ENCODE data around the gene PRR23E.

PRR23E gene

GRCh38 chr3:127221037-127221436, 28.1 kb downstream of the PRR23E start:
- TF ChIP-seq CTCF (IDR thresholded peaks at IDR 0.05), result no peak
- no peak for TF ChIP-seq ZFX (IDR thresholded peaks at IDR 0.05; ENCODE audit: borderline replicate concordance)
- no peak overlapping the region for H3K27ac ChIP-seq

DNA sequence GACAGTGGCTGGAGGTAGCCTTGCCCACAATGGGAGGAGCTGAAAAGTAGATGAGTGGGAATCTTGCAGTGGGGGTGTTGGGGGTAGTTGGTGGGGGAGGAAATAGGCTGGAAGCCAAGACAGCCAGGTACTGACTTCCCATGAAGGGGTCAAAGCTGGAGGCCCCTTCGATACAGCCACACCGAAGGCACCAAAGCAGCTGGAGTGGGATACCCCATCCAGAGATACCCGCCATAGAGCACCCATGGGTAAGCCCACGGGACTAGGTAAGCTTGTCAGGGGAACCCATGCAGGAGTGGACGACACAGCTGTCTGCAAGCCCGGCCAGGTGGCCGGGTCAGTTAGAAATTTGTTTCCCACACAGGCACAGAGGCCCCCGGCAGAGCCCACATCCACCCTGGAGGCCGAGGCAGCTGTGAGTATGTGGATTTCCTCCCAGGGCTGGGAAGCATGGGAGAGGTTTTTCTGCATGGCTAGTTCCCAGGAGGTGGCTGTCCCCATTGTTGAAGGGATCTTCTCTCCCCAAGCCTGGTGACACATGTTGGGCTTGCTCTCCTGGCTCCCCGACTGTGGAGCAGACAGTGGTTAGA, 28.6 kb downstream of the PRR23E start:
- TF ChIP-seq CTCF (IDR thresholded peaks at IDR 0.05), result no peak
- TF ChIP-seq ZFX (IDR thresholded peaks at IDR 0.05; ENCODE audit: borderline replicate concordance), result no peak
- no peak overlapping the region for H3K27ac ChIP-seq

DNA sequence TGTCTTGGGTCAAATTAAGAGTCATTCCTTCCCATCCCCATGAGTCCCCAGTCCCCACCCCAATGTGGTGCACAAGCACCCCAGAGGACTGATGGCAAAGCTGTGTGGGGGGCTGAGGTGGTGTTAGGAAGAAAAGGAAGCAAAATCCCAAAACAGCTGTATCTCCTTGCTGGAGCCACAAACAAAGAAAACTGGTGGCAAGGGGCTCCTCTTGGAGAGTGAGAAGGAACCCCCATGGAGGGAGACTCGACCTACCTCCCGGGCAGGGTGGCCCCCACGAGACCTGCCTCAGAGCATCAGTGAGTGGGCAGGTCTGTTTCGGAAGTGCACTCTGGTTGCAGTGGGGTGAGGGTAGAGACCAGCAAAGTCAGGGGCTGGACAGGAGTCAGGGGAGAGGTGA, 29.2 kb downstream of the PRR23E start:
- H3K27ac ChIP-seq, result no peak overlapping the region
- no peak for TF ChIP-seq CTCF (IDR thresholded peaks at IDR 0.05)
- TF ChIP-seq ZFX (IDR thresholded peaks at IDR 0.05; ENCODE audit: borderline replicate concordance), result no peak

DNA sequence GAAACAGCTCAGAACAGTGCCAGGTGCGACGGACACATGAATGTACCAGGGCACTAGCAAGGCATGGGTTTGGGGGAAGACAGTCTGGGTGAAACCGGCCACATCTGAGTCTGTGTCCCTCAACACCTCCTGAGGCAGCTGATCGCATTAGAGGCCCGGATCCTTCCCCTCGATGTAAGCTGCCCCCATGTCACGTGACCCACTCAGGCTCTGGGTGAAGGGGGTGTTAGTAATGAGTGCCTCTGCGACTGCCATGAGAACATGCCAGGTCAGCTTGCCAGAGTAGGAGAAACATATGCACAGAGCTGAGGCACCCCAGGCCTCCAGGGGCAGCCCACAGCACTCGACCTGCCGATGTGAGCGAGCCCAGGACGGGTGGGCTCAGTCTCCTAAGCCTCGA, 29.7 kb downstream of the PRR23E start:
- H3K27ac ChIP-seq, result no peak overlapping the region
- no peak for TF ChIP-seq ZFX (IDR thresholded peaks at IDR 0.05; ENCODE audit: borderline replicate concordance)
- TF ChIP-seq CTCF (IDR thresholded peaks at IDR 0.05), result no peak

DNA sequence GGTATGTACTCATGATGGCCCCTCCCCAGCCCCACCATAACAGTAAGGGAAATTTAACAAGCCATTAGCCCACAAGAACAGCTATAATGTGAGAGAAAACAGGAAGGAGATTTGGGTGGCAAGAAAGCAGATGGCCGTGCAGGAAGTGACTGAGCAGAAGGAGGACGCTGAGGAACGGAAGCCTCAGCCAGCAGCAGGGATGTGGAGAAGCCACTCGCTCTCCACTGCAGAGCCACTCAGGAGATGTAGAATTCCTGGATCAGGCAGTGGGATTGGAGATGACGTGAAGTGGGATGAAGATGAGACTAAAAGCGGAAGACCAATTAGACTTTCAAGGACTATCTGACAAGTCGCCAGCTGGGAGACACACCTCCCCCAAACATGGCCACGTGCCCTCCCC, 31.2 kb downstream of the PRR23E start:
- TF ChIP-seq ZFX (IDR thresholded peaks at IDR 0.05; ENCODE audit: borderline replicate concordance) (no peak), CTCF (IDR thresholded peaks at IDR 0.05) (no peak)
- H3K27ac ChIP-seq, result no peak overlapping the region

- no peak overlapping the region for H3K27ac ChIP-seq
- TF ChIP-seq ZFX (IDR thresholded peaks at IDR 0.05; ENCODE audit: borderline replicate concordance) (no peak), CTCF (IDR thresholded peaks at IDR 0.05) (no peak)
These were observed 33.5 kb downstream of the PRR23E start for GRCh38 chr3:127226457-127226856.

DNA sequence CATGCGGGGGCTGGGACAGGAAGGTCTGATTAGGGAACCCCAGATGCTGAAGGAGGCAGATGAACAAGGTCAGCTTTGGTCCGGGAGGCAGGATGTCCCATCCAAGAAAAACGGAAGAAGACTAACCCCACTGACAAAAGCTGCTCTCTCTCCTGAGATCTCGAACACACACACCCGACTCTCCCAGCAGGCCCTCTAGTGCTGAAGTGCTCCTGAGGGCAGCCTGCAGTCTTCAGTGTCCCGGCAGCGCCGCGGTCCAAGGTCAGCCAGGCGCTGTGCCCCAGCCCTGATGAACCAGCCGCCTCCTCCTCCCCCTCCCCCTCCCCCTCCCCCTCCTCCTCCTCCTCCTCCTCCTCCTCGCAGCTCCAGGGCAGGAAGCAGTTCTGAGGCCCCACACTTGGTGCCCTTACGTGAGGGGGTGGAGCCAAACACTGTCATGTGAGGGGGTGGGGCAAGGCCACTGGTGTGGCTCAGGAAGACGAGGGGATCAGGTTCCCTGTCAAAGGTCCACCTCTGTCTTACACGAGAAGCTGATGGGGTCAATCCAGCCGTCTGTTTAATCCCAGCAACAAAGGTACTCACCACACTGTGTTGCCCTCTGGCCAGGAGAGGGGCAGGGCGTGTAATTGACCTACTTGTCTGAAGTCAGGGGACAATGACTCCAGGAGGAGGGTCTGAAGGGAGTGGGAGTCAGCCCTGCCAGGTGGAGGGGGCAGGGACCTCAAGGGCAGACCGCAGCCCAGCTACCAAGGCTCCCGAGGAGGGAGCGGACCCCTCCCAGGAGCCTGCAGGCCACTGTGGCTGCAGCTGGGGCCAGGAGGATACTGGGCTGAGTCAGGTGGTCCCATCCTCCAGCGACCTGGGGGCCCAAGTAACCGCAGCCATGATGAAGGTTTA, 34.3 kb downstream of the PRR23E start:
- no peak overlapping the region for H3K27ac ChIP-seq
- TF ChIP-seq ZFX (IDR thresholded peaks at IDR 0.05; ENCODE audit: borderline replicate concordance) (no peak), CTCF (IDR thresholded peaks at IDR 0.05) (no peak)

All from 22Rv1 (cell line).